ENCODE results near the gene ZNF385A. TPM values are rescaled to one million over a fixed set of nuclear protein-coding genes. Genes with fewer than 3 reads are reported as not detected.

The ZNF385A gene
- total and polyA plus RNA-seq, 9 of the 15 experiments (the other 6 are each of a cell fraction or from before 2014, with no cell fraction given): 1.0 to 111 (median 7.7) TPM

DNA sequence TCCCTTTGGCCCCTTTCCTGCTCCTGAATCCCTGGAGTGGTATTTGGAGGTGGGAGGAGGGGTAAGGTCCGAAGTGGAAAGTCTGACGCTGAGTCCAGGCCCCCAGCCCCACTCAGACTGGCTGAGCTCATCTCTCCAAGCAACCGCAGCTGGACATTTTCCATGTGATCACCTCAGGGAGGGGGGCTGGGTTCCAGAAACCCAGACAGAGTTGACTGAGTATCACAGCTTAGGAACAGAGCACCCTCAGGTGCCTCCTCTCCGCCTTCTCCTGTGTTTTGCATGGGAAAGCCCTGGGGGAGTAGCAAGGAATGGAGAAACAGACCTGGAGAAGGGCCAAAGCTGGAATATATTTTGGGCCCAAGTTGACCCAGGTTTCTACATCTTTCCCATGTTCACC lies 42.6 kb upstream of the ZNF385A start (continued):
- TF ChIP-seq NR2C2 (CRISPR knock-in tag; IDR thresholded peaks at IDR 0.05) (no peak), NR2C2 (tag; IDR thresholded peaks at IDR 0.05) (no peak)

DNA sequence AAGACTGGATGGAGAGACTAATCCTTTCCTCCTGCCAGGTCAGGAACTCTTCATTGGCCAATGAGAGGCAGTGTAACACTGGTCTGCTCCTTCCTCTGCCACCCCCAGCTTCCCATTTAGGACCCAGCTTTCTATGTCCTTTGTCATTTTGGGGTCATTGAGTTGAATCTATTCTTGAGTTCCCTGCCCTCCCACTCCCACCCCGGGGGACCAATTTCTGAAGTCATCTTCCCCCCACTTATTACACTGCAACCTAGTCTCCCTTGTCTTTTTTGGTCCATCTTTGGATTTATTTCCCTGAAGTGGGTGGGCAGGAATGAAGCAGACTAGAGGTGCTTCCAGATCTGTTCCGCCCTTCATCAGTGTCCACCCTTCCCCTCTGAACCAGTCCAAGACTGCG lies 42.2 kb upstream of the ZNF385A start:
- H2AFZ ChIP-seq (ENCODE audit: low read depth, low read length): 0 out of 2 replicates have a peak overlapping the region, but pooled peaks have one; percentile 23
- DNase-seq (ENCODE audit: extremely low read depth in 1 of 4, low spot score in 3 of 4): no peak
- H3K9me1 ChIP-seq (ENCODE audit: control insufficient read depth, insufficient read depth, low read length): no peaks in the 10 kb centered on the region
- H3K27ac ChIP-seq (ENCODE audit: extremely low read depth, low read depth, low read length): no peak overlapping the region; the same call in 2 of the 3 replicates
- no peak overlapping the region for H3K4me3 ChIP-seq
- H3K27me3 ChIP-seq (ENCODE audit: control insufficient read depth in 2 of 2, insufficient read depth in 2 of 2, low read length in 2 of 2): no peaks in the 10 kb centered on the region
- TF ChIP-seq CTBP1 (IDR thresholded peaks at IDR 0.05; ENCODE audit: borderline replicate concordance) (no peak), SOX6 (IDR thresholded peaks at IDR 0.05) (no peak), DMBX1 (CRISPR knock-in tag; IDR thresholded peaks at IDR 0.05; ENCODE audit: borderline replicate concordance) (no peak), NCOR1 (IDR thresholded peaks at IDR 0.05) (no peak), NCOA4 (IDR thresholded peaks at IDR 0.05; ENCODE audit: partially characterized antibody) (no peak), SRSF9 (IDR thresholded peaks at IDR 0.05; ENCODE audit: borderline replicate concordance, low read depth, low read length) (no peak), HMG20A (CRISPR knock-in tag; conservative IDR thresholded peaks at IDR 0.05) (no peak), KDM1A (IDR thresholded peaks at IDR 0.05) (no peak), FOXM1 (IDR thresholded peaks at IDR 0.05; ENCODE audit: low read depth) (no peak), FOXM1 (CRISPR knock-in tag; IDR thresholded peaks at IDR 0.05; ENCODE audit: low read depth) (no peak), MAFF (IDR thresholded peaks at IDR 0.05; ENCODE audit: low read length) (no peak), NBN (IDR thresholded peaks at IDR 0.05; ENCODE audit: low read depth) (no peak), GTF2F1 (IDR thresholded peaks at IDR 0.05; ENCODE audit: low read depth, low read length) (no peak), RNF2 (IDR thresholded peaks at IDR 0.05) (no peak), CSDE1 (IDR thresholded peaks at IDR 0.05) (no peak)
- TF ChIP-seq, protein P1, sequence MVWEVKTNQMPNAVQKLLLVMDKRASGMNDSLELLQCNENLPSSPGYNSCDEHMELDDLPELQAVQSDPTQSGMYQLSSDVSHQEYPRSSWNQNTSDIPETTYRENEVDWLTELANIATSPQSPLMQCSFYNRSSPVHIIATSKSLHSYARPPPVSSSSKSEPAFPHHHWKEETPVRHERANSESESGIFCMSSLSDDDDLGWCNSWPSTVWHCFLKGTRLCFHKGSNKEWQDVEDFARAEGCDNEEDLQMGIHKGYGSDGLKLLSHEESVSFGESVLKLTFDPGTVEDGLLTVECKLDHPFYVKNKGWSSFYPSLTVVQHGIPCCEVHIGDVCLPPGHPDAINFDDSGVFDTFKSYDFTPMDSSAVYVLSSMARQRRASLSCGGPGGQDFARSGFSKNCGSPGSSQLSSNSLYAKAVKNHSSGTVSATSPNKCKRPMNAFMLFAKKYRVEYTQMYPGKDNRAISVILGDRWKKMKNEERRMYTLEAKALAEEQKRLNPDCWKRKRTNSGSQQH (CRISPR knock-in tag; IDR thresholded peaks at IDR 0.05): no peak
- TF ChIP-seq, protein P2, sequence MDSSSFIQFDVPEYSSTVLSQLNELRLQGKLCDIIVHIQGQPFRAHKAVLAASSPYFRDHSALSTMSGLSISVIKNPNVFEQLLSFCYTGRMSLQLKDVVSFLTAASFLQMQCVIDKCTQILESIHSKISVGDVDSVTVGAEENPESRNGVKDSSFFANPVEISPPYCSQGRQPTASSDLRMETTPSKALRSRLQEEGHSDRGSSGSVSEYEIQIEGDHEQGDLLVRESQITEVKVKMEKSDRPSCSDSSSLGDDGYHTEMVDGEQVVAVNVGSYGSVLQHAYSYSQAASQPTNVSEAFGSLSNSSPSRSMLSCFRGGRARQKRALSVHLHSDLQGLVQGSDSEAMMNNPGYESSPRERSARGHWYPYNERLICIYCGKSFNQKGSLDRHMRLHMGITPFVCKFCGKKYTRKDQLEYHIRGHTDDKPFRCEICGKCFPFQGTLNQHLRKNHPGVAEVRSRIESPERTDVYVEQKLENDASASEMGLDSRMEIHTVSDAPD (CRISPR knock-in tag; IDR thresholded peaks at IDR 0.05): no peak
- TF ChIP-seq, protein P3, sequence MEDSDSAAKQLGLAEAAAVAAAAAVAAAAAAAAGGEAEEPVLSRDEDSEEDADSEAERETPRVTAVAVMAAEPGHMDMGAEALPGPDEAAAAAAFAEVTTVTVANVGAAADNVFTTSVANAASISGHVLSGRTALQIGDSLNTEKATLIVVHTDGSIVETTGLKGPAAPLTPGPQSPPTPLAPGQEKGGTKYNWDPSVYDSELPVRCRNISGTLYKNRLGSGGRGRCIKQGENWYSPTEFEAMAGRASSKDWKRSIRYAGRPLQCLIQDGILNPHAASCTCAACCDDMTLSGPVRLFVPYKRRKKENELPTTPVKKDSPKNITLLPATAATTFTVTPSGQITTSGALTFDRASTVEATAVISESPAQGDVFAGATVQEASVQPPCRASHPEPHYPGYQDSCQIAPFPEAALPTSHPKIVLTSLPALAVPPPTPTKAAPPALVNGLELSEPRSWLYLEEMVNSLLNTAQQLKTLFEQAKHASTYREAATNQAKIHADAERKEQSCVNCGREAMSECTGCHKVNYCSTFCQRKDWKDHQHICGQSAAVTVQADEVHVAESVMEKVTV (CRISPR knock-in tag; IDR thresholded peaks at IDR 0.05): no peak
- H3K79me2 ChIP-seq (ENCODE audit: control insufficient read depth, insufficient read depth, low read length): no peaks in the 10 kb centered on the region
- no peak for ATAC-seq
- no TSS peak for BruUV-seq (replicated peaks)
- 49% methylated on average over 3 of the region's 3 CpGs for WGBS (ENCODE audit: insufficient coverage, low coverage, missing lambda C conversion rate)
- POLR2A ChIA-PET: interaction anchor here (0.6 to 2.9 kb wide), 5 partner anchors 12 to 422 kb away, joined by 3 to 8 read pairs (median 7); partner anchors contain the start of gene GTSF1
- peak overlapping the region; percentile 3; the same call in 1 of the 2 replicates for H3K4me2 ChIP-seq (ENCODE audit: insufficient read depth, low read length)
- H3K9me3 ChIP-seq (replicated peaks; ENCODE audit: control insufficient read depth, insufficient read depth, low read depth, low read length): no peaks in the 10 kb centered on the region
- no peak for FAIRE-seq
- no peaks in the 10 kb centered on the region for H4K20me1 ChIP-seq (replicated peaks; ENCODE audit: control insufficient read depth, insufficient read depth, low read length)
- intact Hi-C loops (cut with micrococcal nuclease): no loop called here
- H3K4me1 ChIP-seq (replicated peaks in 1 of 2; ENCODE audit: control insufficient read depth in 2 of 2, insufficient read depth in 2 of 2, low read length in 2 of 2): peaks cover 25 to 77% of the 10 kb centered on the region in 2 experiments
- in situ Hi-C loops (cut with MboI): no loop called here
- CTCF ChIA-PET (ENCODE audit: low intra/inter-chr PET ratio): interaction anchor here (0.6 kb wide), 1 partner anchor 129 kb away, joined by 7 read pairs; no protein-coding TSS in a partner anchor
- H3K9ac ChIP-seq (ENCODE audit: insufficient read depth in 1 of 2, low read depth in 2 of 2, low read length in 2 of 2): no peak overlapping the region
- H3K36me3 ChIP-seq (ENCODE audit: control insufficient read depth, insufficient read depth, low read length): no peaks in the 10 kb centered on the region
